ENCODE results near the gene SEPTIN5.
"Not testable (repeated sequence)": the region's sequence is repeated elsewhere in the genome, so short reads cannot be mapped to it uniquely, and the experiment has no call there.

The SEPTIN5 gene

DNA sequence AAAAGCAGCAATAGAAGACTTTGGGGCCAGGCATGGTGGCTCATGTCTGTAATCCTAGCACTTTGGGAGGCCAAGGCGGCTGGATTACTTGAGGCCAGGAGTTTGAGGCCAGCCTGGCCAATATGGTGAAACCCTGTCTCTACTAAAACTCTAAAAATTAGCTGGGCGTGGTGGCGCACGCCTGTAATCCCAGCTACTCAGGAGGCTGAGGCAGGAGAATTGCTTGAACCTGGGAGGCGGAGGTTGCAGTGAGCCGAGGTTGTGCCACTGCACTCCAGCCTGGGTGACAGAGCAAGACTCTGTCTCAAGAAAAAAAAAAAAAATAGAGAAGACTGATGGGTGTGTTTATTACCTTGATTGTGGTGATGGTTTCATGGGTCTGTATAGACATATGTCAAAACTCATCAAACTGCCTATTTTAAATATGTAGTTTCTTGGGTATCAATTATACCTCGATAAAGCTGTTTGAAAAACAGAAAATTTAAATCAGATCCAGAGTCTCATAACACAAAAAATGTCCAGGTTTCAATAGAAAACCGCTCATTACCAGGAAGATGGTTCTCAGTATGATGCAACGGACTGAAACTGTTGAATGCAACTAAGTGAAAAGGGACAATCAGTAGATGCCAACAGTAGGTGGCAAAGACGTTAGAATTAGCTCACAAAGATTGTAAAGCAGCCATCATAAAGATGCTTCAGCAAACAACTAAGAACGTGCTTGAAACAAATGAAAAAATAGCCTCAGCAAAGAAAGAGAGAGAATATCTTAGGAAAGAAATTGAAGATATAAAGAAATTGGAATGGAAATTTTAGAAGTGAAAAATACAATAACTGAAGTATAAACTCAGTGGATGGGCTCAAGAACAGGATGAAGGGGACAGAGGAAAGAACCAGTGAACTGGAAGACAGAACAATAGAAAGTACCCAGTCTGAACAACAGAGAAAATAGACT, 33.1 kb upstream of the SEPTIN5 start:
- no peak for DNase-seq

DNA sequence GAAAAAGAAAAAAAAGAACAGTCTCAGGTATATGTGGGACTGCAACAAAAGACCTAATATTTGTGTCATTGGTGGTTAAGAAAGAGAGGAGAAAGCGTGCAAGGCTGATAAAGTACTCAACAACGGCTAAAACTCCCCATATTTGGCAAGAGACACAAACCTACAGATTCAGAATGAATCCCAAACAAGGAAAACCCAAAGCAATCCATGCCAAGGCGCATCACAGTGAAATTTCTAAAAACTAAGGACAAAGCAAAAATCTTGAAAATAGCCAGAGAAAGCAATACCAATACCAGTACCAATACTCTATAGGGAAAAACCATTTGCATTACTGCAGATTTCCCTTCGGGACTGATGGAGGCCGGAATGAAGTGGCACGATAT, 32.4 kb upstream of the SEPTIN5 start:
- no peak for DNase-seq

DNA sequence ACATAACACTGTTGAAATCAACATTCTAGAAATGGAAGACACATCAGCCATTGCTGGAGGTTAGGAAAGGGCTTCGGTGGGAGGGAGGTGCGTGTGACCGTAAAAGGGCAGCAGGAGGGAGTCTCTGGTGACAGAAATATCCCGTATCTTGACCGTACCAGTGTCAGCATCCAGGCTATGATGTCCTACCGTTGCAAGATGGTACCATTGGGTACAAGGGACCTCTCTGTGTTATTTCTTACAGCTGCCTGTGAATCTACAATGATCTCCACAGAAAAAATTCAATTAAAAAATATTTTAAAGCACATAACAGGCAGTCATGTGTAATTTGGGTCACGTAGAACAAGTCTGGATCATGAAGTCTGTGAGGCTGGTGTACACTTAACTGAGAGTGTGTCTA, 27.4 kb upstream of the SEPTIN5 start:
- DNase-seq = no peak

DNA sequence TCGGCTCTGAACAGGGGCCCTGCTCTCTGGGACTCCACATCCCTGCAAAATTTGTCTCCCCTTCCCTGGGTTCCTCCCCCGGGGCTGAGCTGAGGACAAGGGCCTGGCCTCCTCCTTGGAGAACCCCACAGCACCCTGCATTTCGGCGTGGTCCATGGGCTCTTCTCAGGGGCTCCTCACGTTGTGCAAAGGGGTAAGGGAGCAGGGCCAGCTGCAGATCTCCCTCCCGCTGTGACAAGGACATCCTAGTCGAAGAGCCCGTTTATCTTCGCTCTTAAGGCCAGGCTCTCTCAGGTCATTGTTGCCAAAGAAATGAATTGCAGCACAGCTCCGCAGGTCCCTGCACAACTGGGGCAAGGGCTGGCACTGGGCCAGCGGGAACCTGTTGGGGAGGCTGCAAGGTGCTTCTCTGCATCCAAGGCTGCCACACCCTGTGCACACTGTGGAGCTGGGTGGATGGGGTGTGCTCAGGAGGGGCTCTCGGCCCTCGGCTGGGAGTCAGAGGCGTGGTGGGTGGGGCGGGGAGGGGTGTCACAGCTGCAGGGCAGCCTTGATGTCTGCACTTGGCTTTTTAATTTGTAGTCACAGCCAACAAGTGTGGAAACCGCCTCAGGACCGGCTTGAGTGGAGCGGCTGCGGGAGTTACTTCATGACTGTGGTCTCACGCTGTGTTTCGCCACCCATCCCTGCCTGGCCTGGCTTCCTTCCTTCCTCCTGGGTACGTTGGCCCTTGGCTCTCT, 26.6 kb upstream of the SEPTIN5 start:
- DNase-seq = no peak

DNA sequence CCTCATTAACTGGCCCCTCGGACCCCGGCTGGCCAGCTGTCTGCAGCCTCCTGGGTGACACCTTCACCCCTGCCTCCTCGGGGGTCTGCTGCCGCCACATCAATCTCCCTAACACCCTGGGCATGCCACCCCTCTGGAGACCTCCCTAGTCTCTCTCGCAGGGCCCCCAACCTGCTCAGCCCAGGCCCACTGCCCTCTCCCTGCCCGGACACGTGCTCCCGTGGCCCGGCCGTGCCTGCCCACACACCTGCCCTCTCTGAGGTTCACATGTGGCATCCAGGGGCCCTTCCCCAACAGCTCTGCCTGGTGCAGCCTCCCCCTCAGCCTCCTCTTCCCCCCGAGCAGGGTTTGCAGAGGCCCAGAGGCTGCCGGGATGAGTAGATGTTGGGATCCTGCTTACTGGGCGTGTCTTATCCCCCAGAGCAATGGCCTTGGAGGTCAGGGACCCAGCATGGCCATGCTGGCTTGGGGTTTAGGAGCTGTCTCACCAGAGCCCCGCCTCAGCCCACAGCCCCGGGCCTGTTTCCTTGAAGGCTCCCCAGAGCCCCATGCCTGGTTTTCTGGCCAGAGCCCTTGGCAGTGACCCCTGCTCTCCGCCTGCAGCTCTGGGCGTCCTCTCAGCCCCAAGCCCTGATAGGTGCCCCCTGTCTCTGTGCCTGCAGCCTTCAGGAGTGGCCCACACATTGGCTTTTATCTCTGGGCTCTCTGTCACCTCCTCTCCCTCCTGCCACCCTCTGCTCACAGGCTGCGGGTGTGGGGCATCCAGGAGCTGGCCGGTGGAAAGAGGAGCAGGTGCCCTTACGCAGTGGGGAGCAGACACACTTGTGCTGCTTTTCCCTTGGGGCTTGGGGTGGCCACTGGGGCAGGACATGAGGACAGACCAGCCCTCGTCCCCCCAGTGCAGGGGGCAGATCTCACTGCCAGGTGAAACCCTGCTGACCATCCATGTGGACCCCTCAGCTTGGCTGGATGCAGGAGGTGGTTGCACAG, 25.7 kb upstream of the SEPTIN5 start:
- no peak for DNase-seq

DNA sequence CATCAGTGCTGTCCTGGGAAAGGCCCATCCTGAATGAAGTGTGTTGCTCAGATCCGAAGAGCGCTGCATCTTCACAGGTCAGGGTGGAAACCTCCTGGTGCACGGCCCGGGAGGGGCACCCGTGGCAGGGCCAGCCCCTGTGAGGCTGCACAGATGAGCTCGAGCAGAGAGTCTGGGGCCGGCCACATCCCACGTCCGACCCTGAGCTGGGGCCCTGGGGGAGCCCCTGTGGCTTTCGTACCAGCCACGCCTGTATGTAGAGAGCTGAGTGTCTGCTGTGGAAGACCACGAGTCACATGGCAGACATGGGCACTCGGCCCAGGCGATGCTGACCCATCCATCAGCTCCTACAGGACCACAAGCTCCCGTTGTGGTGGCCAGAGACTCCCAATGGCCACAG, 24.9 kb upstream of the SEPTIN5 start:
- DNase-seq = no peak

DNA sequence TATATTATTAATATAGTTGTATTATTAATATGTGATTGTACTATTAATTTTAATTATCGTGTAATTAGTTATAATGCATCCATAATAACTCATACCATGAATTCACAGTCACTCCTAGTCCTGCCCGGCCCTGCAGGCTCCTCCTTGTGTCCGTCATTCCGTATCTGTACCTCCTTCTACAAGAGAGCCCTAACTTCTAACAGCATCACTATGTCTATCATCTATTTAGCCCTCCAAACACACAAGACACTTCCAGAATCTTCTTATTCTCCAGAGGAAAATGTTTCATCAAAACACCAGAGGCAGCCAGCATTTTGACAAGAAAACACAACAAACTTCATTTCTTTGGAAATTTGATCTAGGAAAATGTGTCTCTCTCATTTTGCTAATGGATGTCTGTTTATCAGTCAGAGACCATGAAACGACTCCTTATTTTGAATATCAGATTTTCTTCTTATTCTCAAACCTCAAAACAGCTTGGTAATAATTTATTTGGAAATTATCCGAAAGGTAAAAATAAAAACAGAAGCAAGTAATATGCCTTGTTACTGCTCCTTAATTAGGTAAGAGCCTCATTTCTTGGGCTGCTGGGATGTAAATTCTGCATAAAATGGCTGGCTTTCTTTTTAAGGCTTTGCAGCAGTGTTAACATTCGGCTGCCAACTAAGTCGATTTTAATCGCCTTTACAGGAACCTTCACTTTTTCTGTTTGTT, 23.1 kb upstream of the SEPTIN5 start:
- no peak for DNase-seq

DNA sequence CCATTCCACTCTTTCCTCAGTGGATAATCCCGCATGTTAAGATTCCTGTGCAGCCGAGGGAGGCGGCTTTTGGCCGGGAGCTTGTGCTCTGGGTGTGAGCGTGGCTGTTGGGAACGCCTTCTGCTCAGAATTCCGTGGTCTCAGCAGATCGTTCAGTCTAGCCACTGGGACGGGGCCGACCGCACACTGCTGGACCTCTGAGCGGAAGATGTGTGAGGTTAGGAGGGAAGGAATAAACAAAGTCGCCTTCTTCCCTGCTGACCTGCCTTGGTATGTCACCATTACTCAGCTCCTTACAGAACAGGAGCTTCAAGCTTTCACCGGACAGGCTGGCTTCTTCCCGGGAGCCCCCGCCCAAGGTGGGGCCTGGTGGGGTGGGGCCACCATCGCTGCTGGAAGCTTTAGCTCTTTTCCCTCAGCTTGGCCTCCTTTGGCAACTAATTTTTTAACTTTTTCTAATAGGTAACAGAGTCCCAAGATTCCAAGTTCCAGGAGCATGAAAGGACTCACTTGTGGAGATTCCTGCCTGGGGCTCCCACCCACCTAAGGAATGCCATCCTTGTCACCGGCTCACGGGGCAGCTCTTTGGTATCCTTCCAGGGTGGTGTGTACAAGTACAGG, 22.5 kb upstream of the SEPTIN5 start:
- DNase-seq = no peak

DNA sequence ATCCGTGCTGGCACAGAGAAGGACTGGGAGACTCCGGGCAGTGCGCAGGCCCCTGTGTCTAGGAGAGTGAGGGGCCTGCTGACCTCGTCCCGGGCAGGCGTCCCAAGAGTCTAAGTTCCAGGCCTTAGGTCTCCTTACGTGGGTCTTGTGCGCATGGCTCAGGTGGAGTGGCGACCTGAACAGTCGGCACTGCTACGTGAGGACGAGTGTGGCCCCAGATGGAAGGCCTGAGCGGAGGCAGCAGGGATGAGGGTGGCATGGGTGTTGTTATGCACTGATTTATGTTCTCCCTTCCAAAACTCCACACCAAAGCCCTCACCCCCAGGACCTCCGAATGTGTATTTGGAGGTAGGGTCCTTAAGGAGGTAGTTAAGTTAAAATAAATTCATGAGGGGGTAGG, 20.7 kb upstream of the SEPTIN5 start:
- DNase-seq = no peak

DNA sequence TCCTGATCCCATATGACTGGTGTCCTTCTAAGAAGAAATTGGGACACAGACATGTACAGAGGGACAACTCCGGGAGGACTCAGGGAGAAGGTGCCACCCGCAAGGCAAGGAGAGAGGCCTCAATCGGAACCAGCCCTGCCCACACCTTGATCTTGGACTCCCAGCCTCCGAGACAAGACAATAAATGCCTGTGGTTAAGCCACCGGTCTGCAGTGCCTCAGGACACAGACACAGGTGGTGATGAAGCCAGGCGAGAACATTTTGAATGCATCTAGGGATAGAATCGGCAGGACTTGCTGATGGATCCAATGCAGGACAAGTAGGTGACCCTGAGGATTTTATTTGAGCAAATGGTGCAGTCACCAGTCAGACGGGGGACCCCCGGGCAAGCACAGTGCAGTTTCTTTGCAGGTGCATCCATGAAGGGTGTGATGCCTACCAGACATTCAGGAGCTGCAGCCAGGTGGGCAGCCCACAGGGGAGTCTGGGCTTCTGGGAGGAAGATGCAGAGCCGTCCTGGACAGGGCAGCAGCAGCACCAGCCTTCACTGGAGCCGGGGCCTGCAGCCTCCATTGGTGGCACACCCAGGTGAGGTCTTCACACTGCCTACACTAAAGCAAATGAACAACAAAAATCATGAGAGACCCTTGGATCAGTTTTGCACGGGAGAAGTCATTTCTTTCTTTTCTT, 20.2 kb upstream of the SEPTIN5 start:
- DNase-seq = no peak

DNA sequence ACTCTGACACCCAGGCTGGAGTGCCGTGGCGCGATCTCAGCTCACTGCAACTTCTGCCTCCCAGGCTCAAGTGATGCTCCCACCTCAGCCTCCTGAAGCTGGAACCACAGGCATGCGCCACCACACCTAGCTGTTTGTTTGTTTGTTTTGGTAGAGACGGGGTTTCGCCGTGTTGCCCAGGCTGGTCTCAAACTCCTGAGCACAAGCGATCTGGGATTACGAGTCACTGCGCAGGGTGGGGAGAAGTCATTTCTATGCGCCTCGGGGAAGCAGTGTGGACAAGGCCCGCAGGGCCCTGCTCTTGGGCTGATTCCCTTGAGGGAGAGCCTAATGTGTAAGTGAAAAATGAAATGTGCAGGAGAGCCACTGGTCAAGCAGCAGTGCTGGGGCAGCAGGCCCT, 19.6 kb upstream of the SEPTIN5 start:
- DNase-seq = no peak

DNA sequence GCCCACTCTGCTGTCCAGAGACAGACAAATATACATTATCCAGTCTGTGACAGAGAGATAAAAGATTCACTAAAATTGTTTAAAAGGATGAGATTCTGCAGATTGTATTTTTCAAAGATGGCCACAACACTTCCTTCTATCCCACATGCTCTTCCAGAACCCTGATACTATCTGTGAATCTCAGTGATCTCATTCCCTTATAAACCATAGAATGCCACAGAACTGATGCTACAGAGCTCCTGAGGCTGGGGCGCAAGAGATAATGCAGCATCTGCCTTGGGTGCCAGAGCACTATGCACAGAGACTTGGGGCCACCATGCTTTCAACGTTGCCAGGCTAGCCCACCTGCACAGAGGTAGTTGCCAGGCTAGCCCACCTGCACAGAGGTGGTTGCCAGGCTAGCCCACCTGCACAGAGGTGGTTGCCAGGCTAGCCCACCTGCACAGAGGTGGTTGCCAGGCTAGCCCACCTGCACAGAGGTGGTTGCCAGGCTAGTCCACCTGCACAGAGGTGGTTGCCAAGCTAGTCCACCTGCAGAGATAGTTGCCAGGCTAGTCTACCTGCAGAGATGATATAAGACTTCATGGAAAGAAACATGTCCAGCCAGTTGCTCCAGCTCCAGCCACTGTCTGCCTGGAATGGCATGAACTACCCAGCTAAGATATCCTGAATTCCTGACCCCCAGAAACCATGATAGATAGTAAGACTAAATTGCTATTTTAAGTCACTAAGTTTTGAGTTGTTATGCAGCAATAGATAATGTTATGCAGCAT, 17.6 kb upstream of the SEPTIN5 start:
- DNase-seq = no peak

DNA sequence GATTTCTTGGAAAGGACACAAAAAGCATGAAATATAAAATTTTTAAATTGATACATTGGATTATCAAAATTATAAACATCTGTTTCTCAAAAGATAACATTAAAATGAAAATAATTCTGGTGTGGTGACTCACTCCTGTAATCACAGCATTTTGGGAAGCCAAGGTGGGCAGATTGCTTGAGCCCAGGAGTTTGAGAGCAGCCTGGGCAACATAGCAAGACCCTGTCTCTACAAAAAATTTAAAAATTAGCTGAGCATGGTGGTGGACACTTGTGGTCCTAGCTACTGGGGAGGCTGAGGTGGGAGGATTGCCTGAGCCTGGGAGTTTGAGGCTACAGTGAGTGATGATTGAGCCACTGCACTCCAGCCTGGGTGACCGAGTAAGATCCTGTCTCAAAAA, 16.4 kb upstream of the SEPTIN5 start:
- not testable (repeated sequence) for DNase-seq

DNA sequence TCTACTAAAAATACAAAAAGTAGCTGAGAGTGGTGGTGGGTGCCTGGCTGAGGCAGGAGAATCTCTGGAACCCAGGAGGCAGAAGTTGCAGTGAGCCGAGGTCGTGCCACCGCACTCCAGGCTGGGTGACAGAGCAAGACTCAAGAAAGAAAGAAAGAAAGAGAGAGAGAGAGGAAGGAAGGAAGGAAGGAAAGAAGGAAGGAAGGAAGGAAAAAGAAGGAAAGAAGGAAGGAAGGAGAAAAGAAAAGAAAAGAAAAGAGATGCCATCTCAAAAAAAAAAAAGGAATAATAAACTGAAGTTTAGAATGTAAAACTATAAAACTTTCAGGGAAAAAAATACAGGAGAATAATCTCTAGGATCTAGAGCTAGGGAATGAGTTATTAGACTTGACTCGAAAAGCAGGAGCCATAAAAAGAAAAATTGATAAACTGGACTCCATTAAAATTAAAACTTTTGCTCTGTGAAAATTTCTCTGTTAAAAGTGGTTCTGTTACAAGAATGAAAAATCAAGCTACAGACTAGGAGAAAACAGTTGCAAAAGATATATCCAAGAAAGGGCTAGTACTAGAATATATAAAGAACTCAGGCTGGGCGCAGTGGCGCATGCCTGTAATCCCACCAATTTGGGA, 13.4 kb upstream of the SEPTIN5 start:
- no peak for DNase-seq

DNA sequence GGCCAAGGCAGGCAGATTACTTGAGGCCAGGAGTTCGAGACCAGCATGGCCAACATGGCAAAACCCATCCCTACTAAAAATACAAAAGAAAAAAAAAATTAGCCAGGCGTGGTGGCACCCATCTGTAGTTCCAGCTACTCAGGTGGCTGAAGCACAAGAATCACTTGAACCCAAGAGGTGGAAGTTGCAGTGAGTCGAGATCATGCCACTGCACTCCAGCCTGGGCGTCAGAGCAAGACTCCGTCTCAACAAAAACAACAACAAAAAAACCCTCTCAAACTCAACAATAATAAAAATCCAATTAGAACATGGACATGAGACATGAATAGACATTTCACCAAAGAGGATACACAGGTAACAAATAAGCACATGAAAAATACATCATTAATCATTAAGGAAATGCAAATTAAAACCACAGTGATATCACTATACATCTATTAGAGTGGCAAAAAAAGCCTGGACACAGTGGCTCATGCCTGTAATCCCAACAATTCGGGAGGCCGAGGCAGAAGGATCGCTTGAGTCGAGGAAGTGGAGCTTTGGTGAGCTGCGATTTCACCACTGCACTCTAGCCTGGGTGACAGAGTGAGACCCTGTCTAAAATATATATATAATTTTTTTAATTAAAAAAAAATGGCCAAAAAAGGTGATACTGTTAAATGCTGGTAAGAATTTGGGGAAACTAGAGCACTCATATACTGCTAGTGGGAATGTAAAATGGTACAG, 12.7 kb upstream of the SEPTIN5 start:
- DNase-seq = no peak

DNA sequence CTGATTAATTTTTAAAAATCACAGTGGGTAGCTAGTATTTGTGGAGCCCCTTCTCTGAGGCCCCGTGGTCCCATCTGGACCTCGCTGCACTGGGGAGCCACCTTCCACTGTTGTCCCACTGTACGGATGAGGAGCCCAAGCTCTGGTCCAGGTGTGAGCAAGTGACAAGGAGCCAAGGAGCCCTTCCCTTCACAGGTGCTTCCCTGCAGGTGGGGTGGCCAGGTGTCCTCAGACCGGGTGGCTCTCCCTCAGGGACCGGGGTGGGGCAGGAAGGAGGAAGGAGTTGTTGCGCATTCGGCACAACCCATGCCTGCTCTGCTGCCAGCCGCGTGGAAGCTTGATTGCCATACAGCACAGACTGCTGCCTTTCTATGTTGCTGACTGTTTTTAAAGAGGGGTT, 10.4 kb upstream of the SEPTIN5 start:
- no peak for DNase-seq

DNA sequence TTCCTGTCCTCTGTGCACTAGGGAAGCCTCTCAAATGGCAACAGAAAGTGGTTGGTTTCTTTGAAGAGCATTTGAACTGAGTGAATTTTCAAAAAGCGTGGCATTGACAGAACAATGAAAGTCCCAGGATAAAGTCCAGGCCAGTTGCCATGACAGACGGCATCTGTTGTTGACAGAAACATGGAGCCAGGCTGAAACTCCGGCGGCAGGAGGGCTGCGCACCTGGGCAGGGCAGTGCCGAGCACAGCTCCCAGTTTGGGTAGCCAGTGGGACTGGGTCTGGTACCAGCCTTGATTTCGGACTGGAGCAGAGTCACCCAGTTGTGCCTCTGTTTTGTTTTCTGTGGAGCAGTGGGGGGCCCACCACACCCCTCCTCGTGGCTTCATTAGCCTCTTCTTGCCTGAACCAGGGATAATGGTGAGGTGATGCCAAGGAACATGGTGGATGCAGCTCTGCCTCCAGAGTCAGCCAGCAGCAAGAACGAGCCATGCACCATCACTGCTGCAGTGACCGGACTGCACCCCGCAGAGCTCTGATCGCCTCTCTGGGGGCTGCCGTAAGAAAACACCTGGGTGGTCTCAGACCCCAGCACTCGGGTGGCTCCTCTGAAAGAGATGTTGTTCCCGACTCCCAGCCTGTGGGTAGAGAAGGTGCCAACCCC, 9.8 kb upstream of the SEPTIN5 start:
- DNase-seq = no peak

DNA sequence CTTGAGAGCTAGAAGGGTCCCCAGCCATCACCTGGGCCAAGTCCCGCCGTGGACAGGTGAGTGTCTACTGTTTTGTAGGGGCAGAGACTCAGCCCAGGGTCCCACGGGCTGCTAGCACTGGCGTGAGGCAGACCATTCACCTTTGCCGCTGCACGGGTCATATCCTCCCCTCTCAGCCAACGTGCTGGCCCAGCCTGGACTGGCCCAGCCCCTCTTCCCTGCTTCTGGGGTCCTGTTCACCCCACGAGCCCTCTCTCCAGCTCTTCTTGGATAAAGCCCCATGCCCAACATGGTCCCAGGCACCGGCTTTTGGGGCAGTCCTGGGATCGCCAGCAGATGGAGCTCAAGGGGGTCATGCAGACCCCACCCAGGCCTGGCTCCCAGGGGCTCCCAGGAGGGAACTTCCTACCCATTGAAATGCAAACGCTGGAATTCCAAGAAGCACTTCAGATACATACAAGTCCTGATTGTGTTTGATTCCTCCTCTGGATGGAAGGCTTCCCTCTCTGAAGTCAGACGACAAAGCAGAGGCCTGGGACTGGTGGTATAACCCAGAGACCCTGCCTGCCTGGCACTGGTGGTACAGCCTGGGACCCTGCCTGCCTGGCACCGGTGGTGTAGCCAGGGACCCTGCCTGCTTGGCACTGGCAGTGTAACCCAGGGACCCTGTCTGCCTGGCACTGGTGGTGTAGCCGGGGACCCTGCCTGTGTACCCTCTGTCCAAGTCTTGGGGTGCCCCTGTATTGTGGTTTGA, 8.9 kb upstream of the SEPTIN5 start:
- DNase-seq = no peak
